ENCODE data around the gene LRRC40. TPM values are rescaled to one million over a fixed set of nuclear protein-coding genes. Genes with fewer than 3 reads are reported as not detected.

The LRRC40 gene
- 19.8 and 25.6 TPM in 2 replicates for total RNA-seq

DNA sequence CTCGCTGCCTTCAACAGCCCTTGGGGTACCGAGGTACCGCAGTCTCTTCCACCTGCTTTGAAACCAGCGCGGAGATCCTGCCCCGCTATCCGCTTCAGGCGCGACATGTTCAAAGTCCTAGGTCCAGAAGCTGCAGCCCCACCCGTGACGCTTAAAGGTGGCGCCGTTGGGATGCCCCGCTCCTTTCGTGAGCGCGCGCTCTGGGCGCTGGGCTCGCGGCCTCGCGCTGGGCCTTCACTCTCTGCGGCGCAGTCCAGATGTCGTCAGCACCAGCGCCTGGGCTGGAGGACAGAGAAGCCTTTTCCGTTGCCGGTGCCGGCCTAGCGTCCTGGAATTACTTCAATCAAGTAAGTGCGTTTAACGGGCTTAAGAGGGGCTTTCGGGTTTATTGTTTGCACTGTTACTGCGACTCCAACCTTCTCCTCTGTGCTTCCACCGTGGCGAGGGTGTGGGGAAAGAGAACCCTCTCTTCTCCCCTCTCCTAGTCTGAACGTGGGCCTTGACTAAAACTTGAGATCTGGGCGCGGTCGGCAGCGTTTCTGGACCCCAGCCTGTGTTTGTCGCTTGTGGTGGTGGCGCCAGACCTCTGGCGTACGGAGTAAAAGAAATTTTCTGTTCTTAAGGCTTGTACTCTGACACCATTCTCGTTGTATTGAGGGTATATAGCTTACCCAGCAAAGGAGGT is at the start of gene LRRC40:
Gene LRRC40, minus strand, starts transcription at position 146 of the 685 bp plus-strand sequence. Its CDS starts 39 bp downstream, at position 107.

DNA sequence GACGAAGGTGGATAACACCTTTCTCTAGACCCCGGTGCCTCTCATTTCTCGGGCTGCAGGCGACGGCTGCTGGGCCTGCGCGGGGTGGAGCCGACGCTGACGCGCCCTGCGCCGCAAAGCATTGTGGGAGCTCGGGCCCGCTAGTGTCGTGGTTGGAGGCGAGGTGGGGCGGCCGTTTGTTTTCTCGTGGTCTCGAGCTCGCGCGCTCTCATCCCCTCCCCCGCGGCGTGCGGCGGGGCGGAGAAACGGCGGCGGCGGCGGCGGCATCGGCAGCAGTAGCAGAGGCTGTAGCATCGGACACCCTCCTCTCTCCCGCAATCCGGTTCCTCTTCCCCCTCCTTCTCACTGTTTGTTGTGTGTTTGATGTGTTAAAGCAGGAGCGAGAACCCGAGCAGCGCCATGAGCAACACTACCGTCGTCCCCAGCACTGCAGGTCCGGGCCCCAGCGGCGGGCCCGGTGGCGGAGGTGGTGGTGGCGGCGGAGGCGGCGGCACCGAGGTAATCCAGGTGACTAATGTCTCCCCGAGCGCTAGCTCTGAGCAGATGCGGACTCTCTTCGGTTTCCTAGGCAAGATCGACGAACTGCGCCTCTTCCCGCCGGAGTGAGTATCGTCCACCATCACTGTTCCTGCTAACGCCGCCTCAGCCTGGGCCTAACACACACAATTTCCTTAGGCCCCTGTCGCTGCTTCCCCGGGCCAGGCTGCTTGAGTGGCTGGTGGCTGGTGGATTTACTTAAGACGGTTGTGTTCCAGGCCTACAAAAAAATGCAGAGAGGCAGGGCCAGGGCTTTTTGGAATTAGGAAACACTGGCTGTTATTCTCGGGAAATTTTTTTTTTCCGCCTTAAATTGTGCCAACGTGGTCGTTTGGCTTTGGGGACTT is 16.1 kb upstream of the LRRC40 start, which contains the start of gene SRSF11:
Gene SRSF11, plus strand, starts transcription at position 143 of the 884 bp plus-strand sequence. Its CDS starts 257 bp downstream, at position 400.

Other genes with a start within 250 kb of the LRRC40 start
- 41.6 and 55.3 TPM in 2 replicates for gene SRSF11, start 15.8 kb upstream of the LRRC40 start, total RNA-seq
- gene ANKRD13C, start 149.1 kb upstream of the LRRC40 start, total RNA-seq = 10.9 and 12.4 TPM in 2 replicates
- gene CTH, start 205.7 kb upstream of the LRRC40 start, total RNA-seq = 9.2 TPM in 2 replicates

All from bronchus fibroblast of lung (primary cell).